DOHH2 (cell line): ENCODE measurements around the gene SLC17A5.

ENCODE experiments used
- CTCF ChIP-seq: fragments of 200-600 bp; sonication (generic); IDR thresholded peaks from one replicate; pipeline ENCODE4 v1.5.1; 2014; ENCODE audit warnings: antibody characterized with exemption, mild to moderate bottlenecking, low read depth, low read length; ENCODE audit not compliant: poor library complexity, severe bottlenecking
- EZH2phosphoT487 ChIP-seq: fragments of 200-600 bp; sonication (generic); IDR thresholded peaks from 2 replicates; pipeline ENCODE4 v1.6.1; 2017; ENCODE audit warnings: borderline replicate concordance, mild to moderate bottlenecking, antibody characterized with exemption, low read length, moderate library complexity, mixed read lengths

GRCh38 chr6:73653571-73654424 is at the start of gene SLC17A5:
- TF ChIP-seq EZH2phosphoT487 (no peak), CTCF (no peak)
